Adrenal gland (tissue), 12 donors: Measurements from ENCODE around the gene WDFY4. TPM values are rescaled to one million over a fixed set of nuclear protein-coding genes. Genes with fewer than 3 reads are reported as not detected.

ENCODE experiments used
- DNase-seq, 7 donors: peaks; one replicate each; pipeline ENCODE4 v3.0.0-alpha.2; 2019 to 2020
- H3K27ac ChIP-seq, 5 donors: fragments of 200-600 bp; sonication (generic) in 4 of 5; 1 replicate in 3 of 5; 2 replicates in 2 of 5; pipeline versions ENCODE4 v1.5.1 to v1.8.0; 2016 to 2020; ENCODE audit warnings: mild to moderate bottlenecking in 1 of 5
- H3K27me3 ChIP-seq: fragments of 200-600 bp; 2 replicates; pipeline ENCODE4 v1.8.0; 2021
- H3K36me3 ChIP-seq, 2 donors: fragments of 200-600 bp; replicated peaks in 1 of 2; 1 replicate in 1 of 2; 2 replicates in 1 of 2; pipeline versions ENCODE4 v1.5.1 to v1.8.0; 2018 to 2022
- H3K4me1 ChIP-seq, 2 donors: fragments of 200-600 bp; replicated peaks in 1 of 2; 1 replicate in 1 of 2; 2 replicates in 1 of 2; pipeline versions ENCODE4 v1.5.1 to v1.8.0; 2018 to 2021
- H3K4me3 ChIP-seq, 4 donors: fragments of 200-600 bp; sonication (generic) in 3 of 4; one replicate each; pipeline ENCODE4 v1.5.1; 2016 to 2018
- H3K9me3 ChIP-seq, 3 donors: fragments of 200-600 bp; sonication (generic) in 1 of 3; replicated peaks in 1 of 3; 1 replicate in 2 of 3; 2 replicates in 1 of 3; pipeline versions ENCODE4 v1.5.1 to v1.8.0; 2016 to 2021
- CTCF ChIP-seq, 6 experiments: fragments of 450-650 bp in 4 of 6; fragments of 200-600 bp in 2 of 6; sonication (generic) in 1 of 6; IDR thresholded peaks; 1 replicate in 5 of 6; 2 replicates in 1 of 6; pipeline versions ENCODE4 v1.5.1 to v1.8.0; 2016 to 2021; ENCODE audit warnings: antibody characterized with exemption in 6 of 6, mild to moderate bottlenecking in 2 of 6, moderate library complexity in 1 of 6
- POLR2A ChIP-seq, 2 donors: fragments of 450-650 bp; IDR thresholded peaks; one replicate each; pipeline ENCODE4 v1.6.1; 2017; ENCODE audit warnings: antibody characterized with exemption in 2 of 2, mild to moderate bottlenecking in 2 of 2, moderate library complexity in 1 of 2
- WGBS, 4 donors: extraction: QIAGEN DNeasy Blood & Tissue Kit in 2 of 4; methylation state at CpG; one replicate each; pipeline versions ENCODE4 v1.1.5 to v1.1.7; 2013 to 2017; 5-methylcytosine and 5-hydroxymethylcytosine counted together
- intact Hi-C, 2 donors: fragments of 100-400 bp; cut with DNase I; formaldehyde crosslinking; loops; one replicate each; pipeline versions ENCODE4 v1.14.1 to v1.15.0; 2022 to 2023
- polyA plus RNA-seq, 3 donors: library from polyadenylated mRNA; stranded (reverse); fragments of 200-250 nt in 2 of 3; fragments of 350-450 nt in 1 of 3; fragmentation: Illumina TruSeq in 1 of 3; extraction: RNeasy Lipid Tissue Mini Kit (QIAGEN cat#74804) in 1 of 3; gene quantifications; one replicate each; pipeline ENCODE4 v1.2.3, GENCODE V29; 2013 to 2014
- total RNA-seq, 9 donors: library from RNA; depleted of rRNA in 4 of 9; stranded (reverse); fragments of >200 nt in 4 of 9; fragments of 120-200 nt in 1 of 9; fragmentation: NEBNext Ultra II Directional in 1 of 9; extraction: Animal tissue kit (Norgen Biotek cat#: 25700) in 1 of 9; gene quantifications; one replicate each; pipeline versions ENCODE4 v1.1.0 to v1.2.4, GENCODE V29; 2013 to 2023
- donor health status: healthy with polysubstance abuse.
- donor health status: Bipolar disorder and iron deficiency.
- donor health status: DM: yes; HTN: yes; CAD: no.
- donor health status: DM: no; HTN: no; CAD: no.
- donor health status: DM: no; HTN: no; CAD: no.
- donor health status: DM: yes; HTN: yes; CAD: no.

WDFY4 gene
- total and polyA plus RNA-seq, 12 donors = 0.61 to 9.9 (median 5.7) TPM

DNA sequence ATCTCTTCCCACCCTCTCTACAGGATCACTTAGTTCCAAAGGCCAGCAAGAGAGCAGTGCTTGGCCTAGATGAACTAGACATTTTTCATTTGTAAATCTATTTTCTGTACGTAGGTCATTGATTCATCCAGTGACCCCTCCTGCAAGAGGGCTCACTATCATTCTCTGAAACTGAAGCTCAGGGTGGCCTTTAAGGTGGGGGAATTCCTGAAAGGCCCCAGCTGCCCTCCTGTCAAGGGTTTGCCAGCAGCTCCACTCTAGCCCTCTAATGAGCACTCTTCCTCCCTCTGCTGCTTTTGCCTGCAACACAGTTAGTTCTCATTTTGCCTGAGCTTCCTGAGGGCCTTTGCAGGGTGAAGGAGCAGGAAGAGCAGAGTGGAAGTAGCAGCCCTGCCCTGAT lies 213.8 kb downstream of the WDFY4 start:
- intact Hi-C loops = no loop called here

GRCh38 chr10:48899781-48900180 lies 215.1 kb downstream of the WDFY4 start:
- H3K9me3 ChIP-seq = no peaks in the 10 kb centered on the region
- 73 to 93% (median 83%) methylated on average over 6 to 8 of the region's 8 CpGs for WGBS, 4 donors
- no peak overlapping the region for H3K27ac ChIP-seq
- H3K4me3 ChIP-seq = no peak overlapping the region
- DNase-seq = no peak
- TF ChIP-seq POLR2A (IDR thresholded peaks at IDR 0.05) = no peak
- no peaks in the 10 kb centered on the region for H3K27me3 ChIP-seq
- no peaks in the 10 kb centered on the region for H3K36me3 ChIP-seq
- intact Hi-C loops = no loop called here
- no peaks in the 10 kb centered on the region for H3K4me1 ChIP-seq

More for the DNA sequence above, 213.8 kb downstream of the WDFY4 start:
- DNase-seq = no peak
- Histone ChIP-seq H3K27ac (no peak overlapping the region), H3K36me3 (no peaks in the 10 kb centered on the region), H3K4me3 (no peak overlapping the region), H3K27me3 (no peaks in the 10 kb centered on the region), H3K9me3 (no peaks in the 10 kb centered on the region), H3K4me1 (no peaks in the 10 kb centered on the region)
- no peak for TF ChIP-seq CTCF (IDR thresholded peaks at IDR 0.05)
- no peak for TF ChIP-seq POLR2A (IDR thresholded peaks at IDR 0.05)
- 75 to 93% (median 88%) methylated on average over 1 of the region's 1 CpG for WGBS, 4 donors

GRCh38 chr10:48900371-48900801 lies 215.7 kb downstream of the WDFY4 start:
- peak in 2 of 7 donors; percentile 10 to 43 for DNase-seq
- intact Hi-C loops = no loop called here
- Histone ChIP-seq H3K4me3 (no peak overlapping the region), H3K4me1 (no peaks in the 10 kb centered on the region), H3K9me3 (no peaks in the 10 kb centered on the region), H3K27ac (no peak overlapping the region), H3K36me3 (no peaks in the 10 kb centered on the region), H3K27me3 (no peaks in the 10 kb centered on the region)
- TF ChIP-seq CTCF (IDR thresholded peaks at IDR 0.05) (no peak), POLR2A (IDR thresholded peaks at IDR 0.05) (no peak)
- WGBS, 4 donors = 65 to 83% (median 74%) methylated on average over 2 of the region's 2 CpGs

GRCh38 chr10:48901319-48901718 lies 216.6 kb downstream of the WDFY4 start:
- no peaks in the 10 kb centered on the region for H3K4me1 ChIP-seq
- peak in 1 of 7 donors; percentile 11 for DNase-seq
- H3K9me3 ChIP-seq = no peaks in the 10 kb centered on the region
- WGBS, 4 donors = 67 to 81% (median 75%) methylated on average over 5 of the region's 5 CpGs
- H3K27ac ChIP-seq = no peak overlapping the region
- no peaks in the 10 kb centered on the region for H3K27me3 ChIP-seq
- H3K4me3 ChIP-seq = no peak overlapping the region
- no peaks in the 10 kb centered on the region for H3K36me3 ChIP-seq
- TF ChIP-seq CTCF (IDR thresholded peaks at IDR 0.05) = no peak
- TF ChIP-seq POLR2A (IDR thresholded peaks at IDR 0.05) = no peak
- intact Hi-C loops = no loop called here

DNA sequence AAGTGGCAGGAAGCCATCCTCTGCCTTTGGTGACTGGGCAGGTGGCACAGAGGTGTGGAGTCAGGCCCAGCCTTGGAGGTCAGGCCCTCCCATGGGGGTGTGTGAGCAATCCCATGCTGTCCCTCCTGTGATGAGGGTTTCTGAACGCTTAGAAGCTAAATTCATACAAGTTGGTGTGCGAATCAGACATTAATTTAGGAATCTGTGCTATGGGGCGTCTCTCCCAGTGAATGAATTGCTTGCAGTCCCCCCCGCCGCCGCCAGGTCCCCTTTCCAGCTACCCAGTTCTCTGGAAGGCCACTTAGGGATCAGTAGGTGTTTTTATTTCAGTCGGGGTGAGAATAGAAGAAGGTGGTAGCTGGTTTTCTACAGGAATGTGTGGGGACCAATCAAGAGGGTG lies 217.4 kb downstream of the WDFY4 start:
- intact Hi-C loops = no loop called here
- no peaks in the 10 kb centered on the region for H3K4me1 ChIP-seq
- TF ChIP-seq POLR2A (IDR thresholded peaks at IDR 0.05) (no peak), CTCF (IDR thresholded peaks at IDR 0.05) (no peak)
- 84 to 90% (median 89%) methylated on average over 7 of the region's 7 CpGs for WGBS, 4 donors
- H3K27me3 ChIP-seq = no peaks in the 10 kb centered on the region
- no peaks in the 10 kb centered on the region for H3K36me3 ChIP-seq
- DNase-seq = no peak
- no peak overlapping the region for H3K27ac ChIP-seq
- no peak overlapping the region for H3K4me3 ChIP-seq
- no peaks in the 10 kb centered on the region for H3K9me3 ChIP-seq
